CD4-positive, alpha-beta T cell treated with Interleukin-15 for 1 hour (primary cell): ENCODE results near the gene EGFL8.
"Not testable (repeated sequence)": the region's sequence is repeated elsewhere in the genome, so short reads cannot be mapped to it uniquely, and the experiment has no call there.

Experiments
- DNase-seq: peaks from one replicate; pipeline ENCODE4 v3.0.0-alpha.2; 2020

Gene EGFL8

DNA sequence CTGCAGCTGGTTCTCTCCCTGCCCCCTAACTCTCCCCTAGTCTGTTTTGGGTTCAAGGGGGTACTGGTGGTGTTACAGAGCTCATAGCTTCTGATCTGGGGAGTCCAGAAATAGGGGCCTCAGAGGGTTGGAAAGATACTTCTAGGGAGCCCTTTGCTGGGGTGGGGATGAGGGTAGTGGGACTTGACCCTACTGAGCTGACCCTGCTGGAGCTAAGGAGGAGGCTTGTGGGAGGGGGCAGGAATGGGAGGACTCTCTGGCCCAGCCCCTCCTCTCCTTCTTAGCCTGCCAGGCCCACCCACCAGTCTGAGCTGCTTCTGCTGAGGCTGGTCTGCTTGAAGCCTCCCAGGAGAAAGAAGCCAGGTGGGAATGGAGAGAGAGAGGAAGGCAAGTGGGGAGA, at the start of gene EGFL8:
TSS of gene EGFL8 (plus strand) at position 301 of the 400 bp plus-strand sequence. CDS start 1,571 bp downstream, outside the sequence.
- no peak for DNase-seq

- no peak for DNase-seq
Measured at GRCh38 chr6:32114796-32115195, 49.6 kb upstream of the EGFL8 start.

GRCh38 chr6:32115623-32116022, 48.8 kb upstream of the EGFL8 start:
- no peak for DNase-seq

GRCh38 chr6:32116674-32117073, 47.7 kb upstream of the EGFL8 start:
- DNase-seq: no peak

DNA sequence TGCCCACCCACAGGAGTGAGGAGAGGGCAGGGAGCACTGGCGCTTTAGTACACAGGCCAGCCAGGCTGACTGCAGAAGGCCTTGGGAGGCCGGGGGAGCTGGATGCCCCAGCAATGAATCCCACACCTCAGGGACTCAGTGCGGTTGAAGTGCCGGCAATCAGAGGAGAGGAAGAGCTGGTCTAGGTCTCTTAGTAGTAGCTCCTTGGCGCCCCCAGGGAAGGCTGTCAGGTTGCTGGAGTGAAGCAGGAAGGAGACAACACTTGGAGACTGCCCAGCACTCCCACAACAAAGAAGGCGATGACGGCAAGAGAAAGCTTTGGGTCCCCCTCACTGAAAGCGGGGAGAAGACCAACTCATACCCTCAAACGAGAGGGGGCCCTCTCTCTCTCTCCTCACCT, 46.9 kb upstream of the EGFL8 start:
- no peak for DNase-seq

GRCh38 chr6:32118782-32119628, 45.4 kb upstream of the EGFL8 start:
- DNase-seq: peak; percentile 73

GRCh38 chr6:32120573-32121059, 43.8 kb upstream of the EGFL8 start:
- no peak for DNase-seq

DNA sequence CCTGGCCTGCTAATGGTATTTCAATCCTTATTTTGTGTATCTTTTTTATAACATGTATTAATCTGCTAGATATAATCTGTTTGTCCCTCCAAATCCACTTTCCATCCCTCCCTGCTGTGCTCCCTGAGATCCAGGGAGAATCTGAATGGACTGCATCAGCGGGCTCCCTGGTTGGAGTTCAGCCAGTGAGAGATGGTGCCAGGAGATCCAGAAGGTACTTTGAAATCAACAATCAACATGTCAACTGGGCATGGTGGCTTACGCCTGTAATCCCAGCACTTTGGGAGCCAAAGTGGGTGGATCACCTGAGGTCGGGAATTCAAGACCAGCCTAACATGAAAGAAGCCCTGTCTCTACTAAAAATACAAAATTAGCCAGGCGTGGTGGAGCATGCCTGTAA, 40.7 kb upstream of the EGFL8 start:
- no peak for DNase-seq

GRCh38 chr6:32126880-32127279, 37.5 kb upstream of the EGFL8 start:
- DNase-seq: no peak

DNA sequence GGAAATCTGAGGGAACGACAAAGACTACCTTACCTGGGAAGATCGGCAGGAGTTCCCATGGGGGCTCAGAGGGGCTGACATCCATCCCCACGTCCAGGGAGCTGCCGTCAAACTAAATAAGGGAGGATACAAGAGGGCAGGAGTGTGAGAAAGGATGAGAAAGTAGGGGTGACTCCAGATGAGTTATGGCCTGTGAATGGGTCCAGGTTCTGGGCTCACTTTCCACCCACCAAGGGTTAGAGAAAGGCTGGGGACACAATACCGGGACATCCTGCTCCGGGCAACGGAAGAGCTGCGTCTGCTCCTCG, 37.0 kb upstream of the EGFL8 start:
- no peak for DNase-seq

GRCh38 chr6:32127717-32128592, 36.4 kb upstream of the EGFL8 start, which contains the start of gene ATF6B:
Gene ATF6B (minus strand): TSS chr6:32128246. CDS start chr6:32128207, 39 bp downstream.
- peak; percentile 100 for DNase-seq

- DNase-seq: no peak
Measured at GRCh38 chr6:32128751-32129296, 35.6 kb upstream of the EGFL8 start.

DNA sequence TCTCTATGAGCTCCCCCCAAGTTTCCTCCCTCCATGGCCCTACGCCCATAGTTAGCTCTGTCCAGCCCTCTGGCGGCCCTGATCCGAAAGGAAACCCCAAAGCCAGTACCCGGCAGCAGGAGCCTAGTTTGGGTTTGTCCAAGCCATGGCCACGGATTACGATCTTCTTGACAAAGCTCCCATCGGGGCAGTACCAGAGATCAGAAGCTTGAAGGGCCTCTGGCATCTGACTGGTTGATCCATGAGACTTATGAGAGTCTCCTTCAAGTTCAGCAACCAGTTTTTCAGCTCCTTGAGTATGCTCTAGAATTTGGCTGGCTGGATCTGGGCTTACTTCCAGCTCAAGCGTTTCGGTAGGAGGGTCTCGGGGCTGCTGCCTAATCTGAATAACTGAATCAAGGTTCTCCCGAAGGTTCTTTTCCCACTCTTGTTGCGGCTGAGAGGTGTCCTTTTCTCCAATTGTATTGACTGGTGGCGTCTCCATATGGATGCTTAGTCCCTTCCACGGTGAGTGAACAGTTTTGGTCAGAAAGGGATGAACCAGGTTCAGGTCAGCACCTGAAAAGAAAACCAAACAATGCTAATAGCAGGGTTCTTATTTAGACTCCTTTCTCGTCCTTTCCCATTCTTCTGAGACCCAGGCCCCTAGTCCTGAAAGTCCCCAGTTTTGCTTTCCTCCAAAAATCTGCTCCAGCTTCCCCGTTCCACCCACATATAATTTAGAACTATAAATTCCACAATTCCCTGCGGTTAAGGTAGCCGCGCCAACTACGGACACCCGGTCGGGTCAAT, 34.9 kb upstream of the EGFL8 start:
- DNase-seq: no peak

GRCh38 chr6:32131439-32131948, 32.9 kb upstream of the EGFL8 start:
- DNase-seq: no peak

GRCh38 chr6:32132110-32132509, 32.3 kb upstream of the EGFL8 start:
- no peak for DNase-seq

- no peak for DNase-seq
Measured at GRCh38 chr6:32133786-32134185, 30.6 kb upstream of the EGFL8 start.

GRCh38 chr6:32137454-32137853, 26.9 kb upstream of the EGFL8 start:
- DNase-seq: no peak

GRCh38 chr6:32139590-32139989, 24.8 kb upstream of the EGFL8 start:
- no peak for DNase-seq

GRCh38 chr6:32140420-32141046, 23.9 kb upstream of the EGFL8 start:
- DNase-seq: no peak

DNA sequence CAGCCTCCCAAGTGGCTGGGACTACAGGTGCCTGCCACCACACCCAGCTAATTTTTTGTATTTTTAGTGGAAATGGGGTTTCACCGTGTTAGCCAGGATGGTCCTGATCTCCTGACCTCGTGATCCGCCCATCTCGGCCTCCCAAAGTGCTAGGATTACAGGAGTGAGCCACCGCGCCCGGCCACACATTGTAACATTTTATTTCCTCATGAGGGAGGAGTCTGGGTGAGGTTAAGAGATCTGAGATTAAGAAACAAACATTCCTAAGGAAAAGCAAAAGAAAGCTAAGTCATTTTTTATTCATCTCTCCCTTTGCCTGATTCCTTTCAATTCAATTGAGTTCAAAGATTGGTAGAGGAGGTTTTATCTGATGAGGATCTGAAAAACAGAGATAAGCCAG, 20.2 kb upstream of the EGFL8 start:
- not testable (repeated sequence) for DNase-seq

GRCh38 chr6:32146287-32146686, 18.1 kb upstream of the EGFL8 start:
- DNase-seq: no peak

DNA sequence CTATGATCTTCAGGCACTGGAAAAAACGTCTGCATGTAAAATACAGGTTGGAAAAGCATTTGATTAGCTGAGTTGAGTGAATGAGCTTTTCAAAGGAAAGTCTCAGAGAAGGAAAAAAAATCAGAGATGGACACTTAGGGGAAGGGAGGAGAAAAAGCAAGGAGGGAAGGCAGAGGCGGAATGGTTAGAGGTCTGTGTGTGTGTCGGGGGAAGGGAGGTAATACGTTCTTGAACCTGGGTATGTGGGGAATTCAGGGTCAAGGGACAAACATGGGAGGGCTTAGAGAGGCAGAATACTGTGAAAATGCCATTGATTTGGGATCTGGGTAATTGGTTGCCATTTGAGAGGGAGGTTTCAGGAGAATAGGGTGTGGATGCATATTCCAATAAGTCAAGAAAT, 17.7 kb upstream of the EGFL8 start:
- no peak for DNase-seq
